Gastrocnemius medialis (tissue), 4 donors: Measurements from ENCODE around the gene RPS6KB2.

Source experiments
- CTCF ChIP-seq, 5 experiments: fragments of 450-650 bp in 3 of 5; fragments of 200-600 bp in 2 of 5; sonication (generic) in 2 of 5; IDR thresholded peaks in 4 of 5; conservative IDR thresholded peaks in 1 of 5; 1 replicate in 4 of 5; 2 replicates in 1 of 5; pipeline ENCODE4 v1.5.1; 2016 to 2019; ENCODE audit warnings: antibody characterized with exemption in 5 of 5, mild to moderate bottlenecking in 3 of 5, moderate library complexity in 3 of 5
- POLR2A ChIP-seq, 2 donors: fragments of 450-650 bp; IDR thresholded peaks; one replicate each; pipeline ENCODE4 v1.6.1; 2017; ENCODE audit warnings: antibody characterized with exemption in 2 of 2, mild to moderate bottlenecking in 2 of 2, moderate library complexity in 2 of 2

- TF ChIP-seq CTCF (IDR thresholded peaks at IDR 0.05 in 4 of 5, conservative IDR thresholded peaks at IDR 0.05 in 1 of 5) (no peak), POLR2A (IDR thresholded peaks at IDR 0.05) (no peak)
These were observed 55.8 kb downstream of the RPS6KB2 start for GRCh38 chr11:67483831-67484665.
